MM.1S (cell line): ENCODE data around the gene UXS1.

Source experiments
- DNase-seq: peaks from one replicate; pipeline ENCODE4 v3.0.0-alpha.2; 2015
- H2AFZ ChIP-seq: fragments of 300-600 bp; sonication (generic); 2 replicates; pipeline ENCODE4 v1.6.0; 2016; ENCODE audit warnings: antibody characterized with exemption, low read length
- H3F3A ChIP-seq: fragments of 300-600 bp; sonication (generic); 2 replicates; pipeline ENCODE4 v1.6.1; 2016; ENCODE audit warnings: mild to moderate bottlenecking, antibody characterized with exemption, low read length, moderate library complexity, mixed read lengths; ENCODE audit not compliant: insufficient read depth
- H3K27ac ChIP-seq: fragments of 300-600 bp; sonication (generic); 2 replicates; pipeline ENCODE4 v1.5.1; 2016; ENCODE audit warnings: mild to moderate bottlenecking, low read length
- H3K27me3 ChIP-seq: fragments of 300-600 bp; sonication (generic); replicated peaks from 2 replicates; pipeline ENCODE4 v1.6.0; 2016; ENCODE audit warnings: low read length; ENCODE audit not compliant: insufficient read depth
- H3K36me3 ChIP-seq: fragments of 300-600 bp; sonication (generic); replicated peaks from 2 replicates; pipeline ENCODE4 v1.6.1; 2016; ENCODE audit warnings: mild to moderate bottlenecking, low read length, mixed read lengths; ENCODE audit not compliant: insufficient read depth
- H3K4me1 ChIP-seq: fragments of 300-600 bp; sonication (generic); 2 replicates; pipeline ENCODE4 v1.6.1; 2016; ENCODE audit warnings: low read length, mixed read lengths
- H3K4me2 ChIP-seq: fragments of 300-600 bp; sonication (generic); 2 replicates; pipeline ENCODE4 v1.6.0; 2016; ENCODE audit warnings: low read depth, low read length
- H3K4me3 ChIP-seq: fragments of 300-600 bp; sonication (generic); 2 replicates; pipeline ENCODE4 v1.5.1; 2016; ENCODE audit warnings: low read length, mixed read lengths
- H3K79me2 ChIP-seq: fragments of 300-600 bp; sonication (generic); 2 replicates; pipeline ENCODE4 v1.6.1; 2016; ENCODE audit warnings: mixed run types, low read length, mixed read lengths
- H3K9ac ChIP-seq: fragments of 300-600 bp; sonication (generic); 2 replicates; pipeline ENCODE4 v1.6.1; 2016; ENCODE audit warnings: low read length, mixed read lengths
- H3K9me2 ChIP-seq: fragments of 300-600 bp; sonication (generic); replicated peaks from 2 replicates; pipeline ENCODE4 v1.6.1; 2016; ENCODE audit warnings: mild to moderate bottlenecking, low read length, mixed read lengths; ENCODE audit not compliant: insufficient read depth
- H3K9me3 ChIP-seq: fragments of 300-600 bp; sonication (generic); replicated peaks from 2 replicates; pipeline ENCODE4 v1.6.1; 2016; ENCODE audit warnings: mild to moderate bottlenecking, low read length, mixed read lengths; ENCODE audit not compliant: insufficient read depth
- H4K20me1 ChIP-seq: fragments of 300-600 bp; sonication (generic); 2 replicates; pipeline ENCODE4 v1.6.1; 2016; ENCODE audit warnings: mild to moderate bottlenecking, low read length, moderate library complexity, mixed read lengths; ENCODE audit not compliant: insufficient read depth
- CTCF ChIP-seq: fragments of 300-600 bp; sonication (generic); IDR thresholded peaks from 2 replicates; pipeline ENCODE4 v1.5.1; 2016; ENCODE audit warnings: antibody characterized with exemption, low read length, mixed read lengths
- EZH2 ChIP-seq: fragments of 300-600 bp; sonication (generic); optimal IDR thresholded peaks from 2 replicates; pipeline ENCODE3; 2017; ENCODE audit warnings: low read depth, mild to moderate bottlenecking, antibody characterized with exemption, low read length, mixed read lengths
- EZH2phosphoT487 ChIP-seq: fragments of 300-600 bp; sonication (generic); IDR thresholded peaks from 2 replicates; pipeline ENCODE4 v1.6.1; 2018; ENCODE audit warnings: antibody characterized with exemption, low read length

Gene UXS1

GRCh38 chr2:106073678-106074406 lies 120.3 kb downstream of the UXS1 start:
- DNase-seq, result no peak
- Histone ChIP-seq H3K27me3 (no peaks in the 10 kb centered on the region), H3K9me3 (no peaks in the 10 kb centered on the region), H3K4me2 (no peak overlapping the region), H4K20me1 (no peaks in the 10 kb centered on the region), H2AFZ (no peak overlapping the region), H3K79me2 (no peaks in the 10 kb centered on the region), H3K27ac (no peak overlapping the region), H3K4me1 (no peaks in the 10 kb centered on the region), H3K9me2 (no peaks in the 10 kb centered on the region), H3K36me3 (no peaks in the 10 kb centered on the region), H3F3A (no peaks in the 10 kb centered on the region), H3K9ac (no peak overlapping the region), H3K4me3 (no peak overlapping the region)
- TF ChIP-seq EZH2 (no peak), CTCF (no peak)

- H3K4me1 ChIP-seq, result no peaks in the 10 kb centered on the region
- H3K9me3 ChIP-seq, result no peaks in the 10 kb centered on the region
- H3K27me3 ChIP-seq, result no peaks in the 10 kb centered on the region
- H2AFZ ChIP-seq, result no peak overlapping the region
- H3K79me2 ChIP-seq, result no peaks in the 10 kb centered on the region
- no peaks in the 10 kb centered on the region for H4K20me1 ChIP-seq
- H3K27ac ChIP-seq, result no peak overlapping the region
- H3F3A ChIP-seq, result no peaks in the 10 kb centered on the region
- no peak for DNase-seq
- H3K9ac ChIP-seq, result no peak overlapping the region
- H3K36me3 ChIP-seq, result no peaks in the 10 kb centered on the region
- H3K9me2 ChIP-seq, result no peaks in the 10 kb centered on the region
- H3K4me2 ChIP-seq, result no peak overlapping the region
- no peak overlapping the region for H3K4me3 ChIP-seq
- TF ChIP-seq EZH2phosphoT487 (no peak), EZH2 (no peak), CTCF (no peak)
Measured at GRCh38 chr2:106070181-106070580, 123.9 kb downstream of the UXS1 start.

- H4K20me1 ChIP-seq, result no peaks in the 10 kb centered on the region
- H3F3A ChIP-seq, result no peaks in the 10 kb centered on the region
- DNase-seq, result no peak
- no peak overlapping the region for H2AFZ ChIP-seq
- H3K9ac ChIP-seq, result no peak overlapping the region
- TF ChIP-seq EZH2, result no peak
- no peaks in the 10 kb centered on the region for H3K9me3 ChIP-seq
- H3K27me3 ChIP-seq, result no peaks in the 10 kb centered on the region
- no peaks in the 10 kb centered on the region for H3K36me3 ChIP-seq
- no peaks in the 10 kb centered on the region for H3K9me2 ChIP-seq
- H3K4me2 ChIP-seq, result no peak overlapping the region
- H3K4me1 ChIP-seq, result no peaks in the 10 kb centered on the region
- no peaks in the 10 kb centered on the region for H3K79me2 ChIP-seq
- no peak overlapping the region for H3K4me3 ChIP-seq
- no peak overlapping the region for H3K27ac ChIP-seq
Measured at GRCh38 chr2:106068451-106068850, 125.7 kb downstream of the UXS1 start.

- TF ChIP-seq EZH2 (no peak), CTCF (no peak), EZH2phosphoT487 (no peak)
- no peaks in the 10 kb centered on the region for H3K27me3 ChIP-seq
- H3K4me1 ChIP-seq, result no peaks in the 10 kb centered on the region
- H3K9ac ChIP-seq, result no peak overlapping the region
- no peak for DNase-seq
- H3F3A ChIP-seq, result no peaks in the 10 kb centered on the region
- H3K79me2 ChIP-seq, result no peaks in the 10 kb centered on the region
- no peak overlapping the region for H3K4me2 ChIP-seq
- H3K27ac ChIP-seq, result no peak overlapping the region
- no peaks in the 10 kb centered on the region for H3K9me2 ChIP-seq
- no peaks in the 10 kb centered on the region for H4K20me1 ChIP-seq
- no peak overlapping the region for H3K4me3 ChIP-seq
- no peak overlapping the region for H2AFZ ChIP-seq
- no peaks in the 10 kb centered on the region for H3K9me3 ChIP-seq
- H3K36me3 ChIP-seq, result no peaks in the 10 kb centered on the region
Measured at GRCh38 chr2:106065983-106066820, 127.9 kb downstream of the UXS1 start.
